SK-N-SH treated with all-trans-retinoic acid at 6 μM for 48 hours (cell line): ENCODE data around the gene CDPF1.

Experiments used
- ATAC-seq: fragments of 200-7000 bp; cut with Tn5 transposase; 3 replicates; pipeline ENCODE4 v1.9.1; 2020; ENCODE audit warnings: mild to moderate bottlenecking, moderate library complexity
- ARNTL ChIP-seq: fragments of 450-650 bp; formaldehyde crosslinking; IDR thresholded peaks from 2 replicates; pipeline ENCODE4 v1.5.0; 2020; ENCODE audit warnings: low read depth, mild to moderate bottlenecking, moderate library complexity, borderline replicate concordance
- BACH2 ChIP-seq: fragments of 250-450 bp; sonication (Bioruptor Pico); IDR thresholded peaks from 2 replicates; pipeline ENCODE4 v1.9.0; 2021; ENCODE audit warnings: mild to moderate bottlenecking, borderline replicate concordance
- CREB5 ChIP-seq: fragments of 250-450 bp; sonication (Bioruptor Pico); IDR thresholded peaks from 2 replicates; pipeline ENCODE4 v1.5.1; 2020; ENCODE audit warnings: low read depth, mild to moderate bottlenecking, moderate library complexity
- CSDC2 ChIP-seq: fragments of 250-450 bp; sonication (Bioruptor Pico); IDR thresholded peaks from 2 replicates; pipeline ENCODE4 v1.5.0; 2020; ENCODE audit warnings: mild to moderate bottlenecking, moderate library complexity
- CSRNP3 ChIP-seq: fragments of 250-450 bp; sonication (Bioruptor Pico); IDR thresholded peaks from 2 replicates; pipeline ENCODE4 v1.5.1; 2021; ENCODE audit warnings: mild to moderate bottlenecking, moderate library complexity
- ESRRG ChIP-seq: fragments of 250-450 bp; sonication (Bioruptor Pico); IDR thresholded peaks from 2 replicates; pipeline ENCODE4 v1.6.1; 2021; ENCODE audit warnings: mild to moderate bottlenecking
- GLIS3 ChIP-seq: fragments of 250-450 bp; sonication (Bioruptor Pico); IDR thresholded peaks from 2 replicates; pipeline ENCODE4 v1.5.0; 2020; ENCODE audit warnings: mild to moderate bottlenecking, moderate library complexity
- ISL1 ChIP-seq: fragments of 250-450 bp; sonication (Bioruptor Pico); IDR thresholded peaks from 2 replicates; pipeline ENCODE4 v2.1.2; 2022; ENCODE audit warnings: mild to moderate bottlenecking, moderate library complexity
- OSR1 ChIP-seq: fragments of 250-450 bp; sonication (Bioruptor Pico); IDR thresholded peaks from 2 replicates; pipeline ENCODE4 v1.8.0; 2022; ENCODE audit warnings: moderate library complexity, mild to moderate bottlenecking, inconsistent platforms
- PATZ1 ChIP-seq: fragments of 250-450 bp; sonication (Bioruptor Pico); IDR thresholded peaks from 2 replicates; pipeline ENCODE4 v1.8.0; 2020; ENCODE audit warnings: mild to moderate bottlenecking, moderate library complexity, borderline replicate concordance
- POU6F1 ChIP-seq: fragments of 250-450 bp; sonication (Bioruptor Pico); IDR thresholded peaks from 2 replicates; pipeline ENCODE4 v1.8.0; 2021; ENCODE audit warnings: low read depth, mild to moderate bottlenecking, moderate library complexity, borderline replicate concordance
- PPARA ChIP-seq: fragments of 250-450 bp; sonication (Bioruptor Pico); IDR thresholded peaks from 2 replicates; pipeline ENCODE4 v1.5.0; 2020; ENCODE audit warnings: mild to moderate bottlenecking, borderline replicate concordance
- SNAI2 ChIP-seq: fragments of 250-450 bp; sonication (Bioruptor Pico); IDR thresholded peaks from 2 replicates; pipeline ENCODE4 v1.5.0; 2020; ENCODE audit warnings: mild to moderate bottlenecking, moderate library complexity
- TCF4 ChIP-seq: fragments of 250-450 bp; sonication (Bioruptor Pico); IDR thresholded peaks from 2 replicates; pipeline ENCODE4 v1.8.0; 2021; ENCODE audit warnings: mild to moderate bottlenecking, moderate library complexity, borderline replicate concordance
- TOX ChIP-seq: fragments of 250-450 bp; sonication (Bioruptor Pico); IDR thresholded peaks from 2 replicates; pipeline ENCODE4 v1.8.0; 2021; ENCODE audit warnings: mild to moderate bottlenecking, moderate library complexity, borderline replicate concordance
- TSHZ2 ChIP-seq: fragments of 250-450 bp; sonication (Bioruptor Pico); IDR thresholded peaks from 2 replicates; pipeline ENCODE4 v1.5.0; 2020; ENCODE audit warnings: mild to moderate bottlenecking, moderate library complexity
- ZC3H10 ChIP-seq: fragments of 250-450 bp; sonication (Bioruptor Pico); IDR thresholded peaks from 2 replicates; pipeline ENCODE4 v1.5.1; 2021; ENCODE audit warnings: mild to moderate bottlenecking, moderate library complexity
- ZFP3 ChIP-seq: fragments of 250-450 bp; sonication (Bioruptor Pico); IDR thresholded peaks from 2 replicates; pipeline ENCODE4 v1.5.0; 2020; ENCODE audit warnings: mild to moderate bottlenecking, moderate library complexity
- ZFP30 ChIP-seq: fragments of 450-650 bp; formaldehyde crosslinking; IDR thresholded peaks from 2 replicates; pipeline ENCODE4 v1.5.0; 2022; ENCODE audit warnings: mild to moderate bottlenecking, moderate library complexity
- ZNF565 ChIP-seq: fragments of 450-650 bp; formaldehyde crosslinking; conservative IDR thresholded peaks from 2 replicates; pipeline ENCODE4 v1.5.0; 2020; ENCODE audit warnings: low read depth, mild to moderate bottlenecking, moderate library complexity
- ZNF70 ChIP-seq: fragments of 450-650 bp; formaldehyde crosslinking; IDR thresholded peaks from 2 replicates; pipeline ENCODE4 v1.5.0; 2020; ENCODE audit warnings: mild to moderate bottlenecking, moderate library complexity
- ZNF8 ChIP-seq: fragments of 450-650 bp; formaldehyde crosslinking; IDR thresholded peaks from 2 replicates; pipeline ENCODE4 v1.5.0; 2020; ENCODE audit warnings: mild to moderate bottlenecking, moderate library complexity

The CDPF1 gene

GRCh38 chr22:46250035-46250782 is at the start of gene CDPF1:
Gene CDPF1 (minus strand): TSS chr22:46250293. CDS start chr22:46248284, 2,009 bp downstream.
- no peak for TF ChIP-seq ZNF8 (CRISPR knock-in tag)
- TF ChIP-seq PATZ1 (CRISPR knock-in tag), result no peak
- TF ChIP-seq ISL1 (CRISPR knock-in tag), result no peak
- no peak for TF ChIP-seq OSR1 (CRISPR knock-in tag)
- no peak for TF ChIP-seq ZFP3
- TF ChIP-seq TSHZ2 (CRISPR knock-in tag), result no peak
- no peak for TF ChIP-seq ZNF565 (CRISPR knock-in tag)
- TF ChIP-seq CSDC2 (CRISPR knock-in tag), result no peak
- no peak for TF ChIP-seq ZFP30 (CRISPR knock-in tag)
- TF ChIP-seq BACH2 (CRISPR knock-in tag), result no peak
- no peak for TF ChIP-seq PPARA
- TF ChIP-seq CSRNP3, result no peak
- TF ChIP-seq SNAI2 (CRISPR knock-in tag), result no peak
- TF ChIP-seq ESRRG (CRISPR knock-in tag), result no peak
- no peak for TF ChIP-seq POU6F1 (CRISPR knock-in tag)
- no peak for TF ChIP-seq TCF4
- TF ChIP-seq CREB5 (CRISPR knock-in tag), result no peak
- no peak for TF ChIP-seq TOX
- no peak for TF ChIP-seq ZC3H10 (CRISPR knock-in tag)
- ATAC-seq, result peak; percentile 98

GRCh38 chr22:46299101-46299500 is 49.0 kb upstream of the CDPF1 start:
- no peak for ATAC-seq
- TF ChIP-seq CSDC2 (CRISPR knock-in tag), result no peak
- TF ChIP-seq GLIS3 (CRISPR knock-in tag), result no peak
- TF ChIP-seq OSR1 (CRISPR knock-in tag), result no peak
- TF ChIP-seq POU6F1 (CRISPR knock-in tag), result no peak
- TF ChIP-seq CREB5 (CRISPR knock-in tag), result no peak
- no peak for TF ChIP-seq CSRNP3
- TF ChIP-seq ZNF70 (CRISPR knock-in tag), result no peak
- no peak for TF ChIP-seq ZFP30 (CRISPR knock-in tag)
- no peak for TF ChIP-seq TSHZ2 (CRISPR knock-in tag)
- no peak for TF ChIP-seq TCF4
- no peak for TF ChIP-seq ISL1 (CRISPR knock-in tag)
- no peak for TF ChIP-seq ARNTL (CRISPR knock-in tag)
- no peak for TF ChIP-seq BACH2 (CRISPR knock-in tag)
